HFFc6 (cell line): ENCODE measurements around the gene GIGYF2. TPM values are rescaled to one million over a fixed set of nuclear protein-coding genes. Genes with fewer than 3 reads are reported as not detected.

Experiments used
- DNase-seq: peaks from one replicate; pipeline ENCODE4 v3.0.0-alpha.2; 2018
- H3K27ac Mint-ChIP-seq: 2 replicates; pipeline ENCODE4 v1.8.0; 2020; ENCODE audit warnings: mild to moderate bottlenecking, mixed read lengths
- H3K27me3 Mint-ChIP-seq: 2 replicates; pipeline ENCODE4 v1.8.0; 2021; ENCODE audit warnings: mild to moderate bottlenecking, moderate library complexity, mixed read lengths; ENCODE audit not compliant: insufficient read depth
- H3K36me3 Mint-ChIP-seq: 2 replicates; pipeline ENCODE4 v1.8.0; 2021; ENCODE audit warnings: low read depth, mixed read lengths
- H3K4me1 Mint-ChIP-seq: 2 replicates; pipeline ENCODE4 v1.8.0; 2020; ENCODE audit warnings: low read depth, mixed read lengths
- H3K4me3 Mint-ChIP-seq: 2 replicates; pipeline ENCODE4 v1.8.0; 2020; ENCODE audit warnings: mild to moderate bottlenecking, moderate library complexity, mixed read lengths
- H3K9me3 Mint-ChIP-seq: 2 replicates; pipeline ENCODE4 v1.8.0; 2020; ENCODE audit warnings: mild to moderate bottlenecking, mixed read lengths
- total RNA-seq, 6 experiments: library from RNA; stranded (reverse); fragmentation: NEBNext Ultra II Directional; extraction: Animal tissue kit (Norgen Biotek cat#: 25700); gene quantifications; 2 replicates in 1 of 6; 3 replicates in 5 of 6; pipeline ENCODE4 v1.2.3, GENCODE V29; 2021
- TF ChIP-seq, protein P1 (sequence below): fragments of 200-600 bp; sonication (generic); IDR thresholded peaks from 2 replicates; pipeline ENCODE4 v1.5.0; 2021; ENCODE audit warnings: antibody characterized with exemption, mild to moderate bottlenecking

The GIGYF2 gene
- total RNA-seq, 6 experiments from 2014 or later = 36.9 to 44.6 (median 42.3) TPM

DNA sequence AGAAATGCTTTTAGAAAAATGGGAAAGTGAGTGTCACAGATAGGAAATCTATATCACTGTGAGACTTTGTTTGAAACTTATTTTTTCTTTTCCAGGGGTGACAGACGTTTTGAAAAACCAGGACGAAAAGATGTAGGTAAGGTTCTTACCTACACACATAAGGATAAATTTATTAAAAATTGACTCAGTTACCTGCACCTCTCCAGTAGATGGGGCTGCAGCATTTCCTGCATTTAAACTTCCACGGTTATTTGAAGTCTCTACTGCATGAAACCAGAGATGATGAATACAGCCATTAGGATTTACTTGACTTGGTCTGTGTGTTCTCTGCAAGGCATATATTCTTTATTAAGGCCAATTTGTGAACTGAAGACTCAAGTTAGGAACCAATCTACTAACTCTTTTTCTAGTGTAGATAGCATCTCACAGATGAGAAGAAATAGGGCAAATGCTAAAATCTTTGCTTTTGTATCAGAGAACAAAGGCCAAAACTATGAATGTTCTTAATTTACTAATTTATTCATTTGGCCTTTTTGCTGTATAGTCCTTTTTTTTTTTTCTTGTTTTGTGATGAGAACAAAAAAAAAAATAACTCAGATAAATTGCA, 64.3 kb downstream of the GIGYF2 start:
- H3K4me1 Mint-ChIP-seq = peaks cover under 1% of the 10 kb centered on the region; the same call in 1 of the 2 replicates
- no peaks in the 10 kb centered on the region for H3K9me3 Mint-ChIP-seq
- no peak overlapping the region for H3K27ac Mint-ChIP-seq
- no peaks in the 10 kb centered on the region; the same call in 1 of the 2 replicates for H3K27me3 Mint-ChIP-seq
- H3K36me3 Mint-ChIP-seq = no peaks in the 10 kb centered on the region
- DNase-seq = peak; percentile 39
- TF ChIP-seq, protein P1, sequence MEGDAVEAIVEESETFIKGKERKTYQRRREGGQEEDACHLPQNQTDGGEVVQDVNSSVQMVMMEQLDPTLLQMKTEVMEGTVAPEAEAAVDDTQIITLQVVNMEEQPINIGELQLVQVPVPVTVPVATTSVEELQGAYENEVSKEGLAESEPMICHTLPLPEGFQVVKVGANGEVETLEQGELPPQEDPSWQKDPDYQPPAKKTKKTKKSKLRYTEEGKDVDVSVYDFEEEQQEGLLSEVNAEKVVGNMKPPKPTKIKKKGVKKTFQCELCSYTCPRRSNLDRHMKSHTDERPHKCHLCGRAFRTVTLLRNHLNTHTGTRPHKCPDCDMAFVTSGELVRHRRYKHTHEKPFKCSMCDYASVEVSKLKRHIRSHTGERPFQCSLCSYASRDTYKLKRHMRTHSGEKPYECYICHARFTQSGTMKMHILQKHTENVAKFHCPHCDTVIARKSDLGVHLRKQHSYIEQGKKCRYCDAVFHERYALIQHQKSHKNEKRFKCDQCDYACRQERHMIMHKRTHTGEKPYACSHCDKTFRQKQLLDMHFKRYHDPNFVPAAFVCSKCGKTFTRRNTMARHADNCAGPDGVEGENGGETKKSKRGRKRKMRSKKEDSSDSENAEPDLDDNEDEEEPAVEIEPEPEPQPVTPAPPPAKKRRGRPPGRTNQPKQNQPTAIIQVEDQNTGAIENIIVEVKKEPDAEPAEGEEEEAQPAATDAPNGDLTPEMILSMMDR = peak; percentile 76
- H3K4me3 Mint-ChIP-seq = no peak overlapping the region

DNA sequence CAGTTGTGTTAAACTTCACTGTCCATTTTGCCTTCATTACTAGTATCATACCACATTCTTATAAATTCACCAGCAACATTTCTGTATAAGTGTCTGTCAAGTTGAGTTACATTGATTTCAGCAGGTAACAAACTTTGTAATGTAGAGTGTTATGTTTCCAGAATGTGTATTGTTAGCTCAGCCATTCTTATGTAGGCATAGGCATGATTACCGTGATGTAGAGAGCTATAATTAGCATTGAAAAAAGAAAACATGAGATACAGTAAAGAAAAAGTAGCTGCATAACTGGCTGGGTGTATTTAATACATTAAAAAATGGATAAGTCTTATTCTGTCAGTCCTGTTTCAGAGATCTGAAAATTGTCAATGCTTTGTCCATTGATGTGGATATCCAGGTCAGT, 70.7 kb downstream of the GIGYF2 start:
- Mint-ChIP-seq H3K4me1 (peaks cover 6% of the 10 kb centered on the region; the same call in 1 of the 2 replicates), H3K36me3 (peaks cover 15% of the 10 kb centered on the region; the same call in 1 of the 2 replicates), H3K4me3 (no peak overlapping the region), H3K9me3 (no peaks in the 10 kb centered on the region), H3K27me3 (no peaks in the 10 kb centered on the region; the same call in 1 of the 2 replicates), H3K27ac (no peak overlapping the region)
- TF ChIP-seq, protein P1 = no peak
- DNase-seq = no peak

DNA sequence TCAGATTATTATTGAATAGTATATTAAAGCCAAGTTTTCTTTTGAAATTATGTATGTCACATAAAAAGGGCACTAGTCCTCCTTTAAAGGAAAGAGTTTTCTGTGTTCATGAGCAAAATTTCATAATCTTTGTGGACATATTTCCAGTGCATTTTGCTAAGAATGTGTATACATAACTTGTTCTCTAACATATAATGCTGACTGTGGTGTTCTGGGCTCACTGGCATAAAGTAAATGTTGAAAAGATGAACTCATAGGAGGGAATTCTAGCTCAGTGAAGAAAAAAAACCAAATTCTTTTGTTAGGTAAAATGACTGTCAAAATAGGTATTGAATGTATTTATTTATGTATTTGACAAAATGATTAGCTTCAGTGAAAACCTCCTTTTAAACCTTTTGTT, 73.1 kb downstream of the GIGYF2 start:
- Mint-ChIP-seq H3K4me1 (peaks cover 8% of the 10 kb centered on the region; the same call in 1 of the 2 replicates), H3K9me3 (no peaks in the 10 kb centered on the region), H3K27ac (no peak overlapping the region), H3K4me3 (no peak overlapping the region), H3K36me3 (peaks cover 22% of the 10 kb centered on the region; the same call in 1 of the 2 replicates), H3K27me3 (no peaks in the 10 kb centered on the region; the same call in 1 of the 2 replicates)
- DNase-seq = no peak
- TF ChIP-seq, protein P1 = no peak

DNA sequence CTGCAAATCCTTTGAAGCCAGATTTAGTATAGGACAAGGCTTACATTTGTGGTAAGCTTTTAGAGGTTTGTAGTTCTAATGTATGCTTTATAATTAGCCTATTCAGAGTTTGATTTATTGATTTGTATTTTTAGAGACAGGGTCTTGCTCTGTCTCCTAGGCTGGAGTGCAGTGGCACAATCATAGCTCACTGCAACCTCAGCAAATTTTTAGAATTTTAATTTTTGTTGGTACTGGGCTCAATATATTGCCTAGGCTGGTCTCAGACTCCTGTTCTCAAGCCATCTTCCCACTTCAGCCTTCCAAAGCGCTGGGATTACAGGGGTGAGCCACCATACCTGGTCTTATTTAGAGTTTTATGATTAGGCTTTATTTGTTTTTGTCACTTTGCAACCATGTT, 74.7 kb downstream of the GIGYF2 start:
- Mint-ChIP-seq H3K9me3 (no peaks in the 10 kb centered on the region), H3K36me3 (peaks cover 28% of the 10 kb centered on the region), H3K4me3 (no peak overlapping the region), H3K27me3 (no peaks in the 10 kb centered on the region), H3K27ac (no peak overlapping the region), H3K4me1 (peaks cover 16% of the 10 kb centered on the region)
- TF ChIP-seq, protein P1 = no peak
- no peak for DNase-seq

DNA sequence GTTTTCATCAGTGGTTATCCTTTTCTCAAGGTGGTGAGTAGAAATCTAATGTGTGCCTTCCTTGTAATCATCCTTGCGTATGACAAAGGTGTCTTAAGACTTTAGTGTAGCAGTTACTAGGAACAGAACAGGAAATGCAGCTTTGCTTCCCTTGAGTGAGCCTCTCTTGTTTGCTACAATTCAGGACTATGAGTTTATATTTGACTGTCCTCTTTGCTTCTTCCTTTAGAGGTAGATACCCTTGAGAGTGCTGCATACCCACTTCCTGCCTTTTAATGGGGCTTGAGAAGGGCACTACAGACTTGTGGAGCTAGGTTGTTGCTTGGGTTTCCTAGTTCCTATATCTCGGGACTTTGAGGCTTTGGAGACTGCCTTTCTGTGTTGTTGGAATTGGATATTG, 75.4 kb downstream of the GIGYF2 start:
- TF ChIP-seq, protein P1 = no peak
- Mint-ChIP-seq H3K36me3 (peaks cover 28% of the 10 kb centered on the region), H3K27me3 (no peaks in the 10 kb centered on the region), H3K27ac (no peak overlapping the region), H3K4me3 (no peak overlapping the region), H3K9me3 (no peaks in the 10 kb centered on the region), H3K4me1 (peaks cover 15% of the 10 kb centered on the region)
- DNase-seq = no peak
